ENCODE measurements around the gene UNC79. TPM values are rescaled to one million over a fixed set of nuclear protein-coding genes. Genes with fewer than 3 reads are reported as not detected.

UNC79 gene
- polyA plus RNA-seq, 3 donors = 0.01 to 0.02 TPM; not detected in 1

DNA sequence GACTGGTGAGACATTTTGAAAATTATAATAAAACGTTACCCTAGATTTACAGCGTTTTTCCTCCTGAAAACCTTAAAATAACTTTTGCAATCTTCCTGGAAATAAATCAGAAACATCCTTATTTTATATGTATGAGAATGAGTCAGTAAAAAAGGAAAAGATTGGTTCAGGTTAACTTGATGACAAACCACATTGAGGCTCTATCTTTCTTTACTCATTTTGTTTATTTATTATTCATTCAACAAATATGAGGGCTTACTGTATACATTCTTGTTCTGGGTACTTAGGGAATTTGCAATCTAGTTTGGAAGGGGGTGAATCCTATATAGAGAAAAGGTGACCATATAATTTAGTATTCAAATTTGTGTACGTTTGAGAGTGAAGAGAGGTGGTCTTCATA is 156.6 kb downstream of the UNC79 start:
- DNase-seq = no peak
- no peak overlapping the region for H2AFZ ChIP-seq (ENCODE audit: insufficient read depth, low read depth, low read length, poor library complexity, severe bottlenecking)
- TF ChIP-seq, protein P1, sequence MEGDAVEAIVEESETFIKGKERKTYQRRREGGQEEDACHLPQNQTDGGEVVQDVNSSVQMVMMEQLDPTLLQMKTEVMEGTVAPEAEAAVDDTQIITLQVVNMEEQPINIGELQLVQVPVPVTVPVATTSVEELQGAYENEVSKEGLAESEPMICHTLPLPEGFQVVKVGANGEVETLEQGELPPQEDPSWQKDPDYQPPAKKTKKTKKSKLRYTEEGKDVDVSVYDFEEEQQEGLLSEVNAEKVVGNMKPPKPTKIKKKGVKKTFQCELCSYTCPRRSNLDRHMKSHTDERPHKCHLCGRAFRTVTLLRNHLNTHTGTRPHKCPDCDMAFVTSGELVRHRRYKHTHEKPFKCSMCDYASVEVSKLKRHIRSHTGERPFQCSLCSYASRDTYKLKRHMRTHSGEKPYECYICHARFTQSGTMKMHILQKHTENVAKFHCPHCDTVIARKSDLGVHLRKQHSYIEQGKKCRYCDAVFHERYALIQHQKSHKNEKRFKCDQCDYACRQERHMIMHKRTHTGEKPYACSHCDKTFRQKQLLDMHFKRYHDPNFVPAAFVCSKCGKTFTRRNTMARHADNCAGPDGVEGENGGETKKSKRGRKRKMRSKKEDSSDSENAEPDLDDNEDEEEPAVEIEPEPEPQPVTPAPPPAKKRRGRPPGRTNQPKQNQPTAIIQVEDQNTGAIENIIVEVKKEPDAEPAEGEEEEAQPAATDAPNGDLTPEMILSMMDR (IDR thresholded peaks at IDR 0.05) = no peak
- intact Hi-C loops (cut with micrococcal nuclease) = no loop called here
- no peaks in the 10 kb centered on the region for H3K4me1 ChIP-seq (ENCODE audit: control insufficient read depth in 1 of 2, insufficient read depth in 2 of 2, low read length in 2 of 2)
- no peak overlapping the region for H3K4me3 ChIP-seq (replicated peaks in 1 of 3; ENCODE audit: low read depth in 2 of 3, low read length in 3 of 3)
- no peaks in the 10 kb centered on the region for H3K79me2 ChIP-seq (ENCODE audit: insufficient read depth, low read length)
- Mint-ChIP-seq H3K27me3 (ENCODE audit: low read depth in 3 of 3) (peaks cover 8 to 20% (median 9%) of the 10 kb centered on the region in 3 donors), H3K36me3 (no peaks in the 10 kb centered on the region), H3K4me3 (no peak overlapping the region), H3K9me3 (no peaks in the 10 kb centered on the region), H3K27ac (no peak overlapping the region), H3K4me1 (no peaks in the 10 kb centered on the region)
- H3K27me3 ChIP-seq (ENCODE audit: control insufficient read depth in 2 of 2, insufficient read depth in 2 of 2, low read length in 2 of 2) = peaks cover 0 to 2% of the 10 kb centered on the region in 2 donors
- no peaks in the 10 kb centered on the region for H4K20me1 ChIP-seq (ENCODE audit: insufficient read depth, low read length)
- H3K27ac ChIP-seq (ENCODE audit: low read depth in 1 of 2, low read length in 2 of 2) = no peak overlapping the region
- no peak overlapping the region for H3K9ac ChIP-seq (ENCODE audit: insufficient read depth, low read length, poor library complexity, severe bottlenecking)
- no peaks in the 10 kb centered on the region for H3K36me3 ChIP-seq (replicated peaks in 1 of 2; ENCODE audit: control insufficient read depth in 1 of 2, insufficient read depth in 2 of 2, low read length in 2 of 2)
- WGBS (ENCODE audit: insufficient coverage) = 78% methylated on average over 1 of the region's 3 CpGs
- no peaks in the 10 kb centered on the region for H3K9me3 ChIP-seq (replicated peaks in 1 of 2; ENCODE audit: control insufficient read depth in 1 of 2, insufficient read depth in 1 of 2, low read length in 2 of 2)
- H3K4me2 ChIP-seq (replicated peaks; ENCODE audit: extremely low read depth, low read length, poor library complexity, severe bottlenecking) = no peak overlapping the region

GRCh38 chr14:93591506-93591905 is 160.8 kb downstream of the UNC79 start:
- H3K4me1 ChIP-seq (ENCODE audit: control insufficient read depth in 1 of 2, insufficient read depth in 2 of 2, low read length in 2 of 2) = no peaks in the 10 kb centered on the region
- H2AFZ ChIP-seq (ENCODE audit: insufficient read depth, low read depth, low read length, poor library complexity, severe bottlenecking) = no peak overlapping the region
- TF ChIP-seq, protein P1 (IDR thresholded peaks at IDR 0.05) = no peak
- no peaks in the 10 kb centered on the region for H3K79me2 ChIP-seq (ENCODE audit: insufficient read depth, low read length)
- no peak for DNase-seq
- H3K27me3 ChIP-seq (ENCODE audit: control insufficient read depth in 2 of 2, insufficient read depth in 2 of 2, low read length in 2 of 2) = peaks cover 0 to 2% of the 10 kb centered on the region in 2 donors
- no peak overlapping the region for H3K27ac ChIP-seq (ENCODE audit: low read depth in 1 of 2, low read length in 2 of 2)
- Mint-ChIP-seq H3K27ac (no peak overlapping the region), H3K4me3 (no peak overlapping the region), H3K36me3 (no peaks in the 10 kb centered on the region), H3K4me1 (no peaks in the 10 kb centered on the region), H3K27me3 (ENCODE audit: low read depth in 3 of 3) (peaks cover 3 to 15% (median 7%) of the 10 kb centered on the region in 3 donors), H3K9me3 (no peaks in the 10 kb centered on the region)
- H3K9me3 ChIP-seq (replicated peaks in 1 of 2; ENCODE audit: control insufficient read depth in 1 of 2, insufficient read depth in 1 of 2, low read length in 2 of 2) = no peaks in the 10 kb centered on the region
- no peak overlapping the region for H3K4me2 ChIP-seq (replicated peaks; ENCODE audit: extremely low read depth, low read length, poor library complexity, severe bottlenecking)
- H3K36me3 ChIP-seq (replicated peaks in 1 of 2; ENCODE audit: control insufficient read depth in 1 of 2, insufficient read depth in 2 of 2, low read length in 2 of 2) = no peaks in the 10 kb centered on the region
- H4K20me1 ChIP-seq (ENCODE audit: insufficient read depth, low read length) = no peaks in the 10 kb centered on the region
- no peak overlapping the region for H3K4me3 ChIP-seq (replicated peaks in 1 of 3; ENCODE audit: low read depth in 2 of 3, low read length in 3 of 3)
- intact Hi-C loops (cut with micrococcal nuclease) = no loop called here
- WGBS (ENCODE audit: insufficient coverage) = 86% methylated on average over 6 of the region's 10 CpGs
- H3K9ac ChIP-seq (ENCODE audit: insufficient read depth, low read length, poor library complexity, severe bottlenecking) = no peak overlapping the region

Data from CD14-positive monocyte (primary cell).